ENCODE results near the gene SALL3. TPM values are rescaled to one million over a fixed set of nuclear protein-coding genes. Genes with fewer than 3 reads are reported as not detected.

Gene SALL3
- total and polyA plus RNA-seq, 2 of the 4 experiments (the other 2 are of a cell fraction), result not detected

DNA sequence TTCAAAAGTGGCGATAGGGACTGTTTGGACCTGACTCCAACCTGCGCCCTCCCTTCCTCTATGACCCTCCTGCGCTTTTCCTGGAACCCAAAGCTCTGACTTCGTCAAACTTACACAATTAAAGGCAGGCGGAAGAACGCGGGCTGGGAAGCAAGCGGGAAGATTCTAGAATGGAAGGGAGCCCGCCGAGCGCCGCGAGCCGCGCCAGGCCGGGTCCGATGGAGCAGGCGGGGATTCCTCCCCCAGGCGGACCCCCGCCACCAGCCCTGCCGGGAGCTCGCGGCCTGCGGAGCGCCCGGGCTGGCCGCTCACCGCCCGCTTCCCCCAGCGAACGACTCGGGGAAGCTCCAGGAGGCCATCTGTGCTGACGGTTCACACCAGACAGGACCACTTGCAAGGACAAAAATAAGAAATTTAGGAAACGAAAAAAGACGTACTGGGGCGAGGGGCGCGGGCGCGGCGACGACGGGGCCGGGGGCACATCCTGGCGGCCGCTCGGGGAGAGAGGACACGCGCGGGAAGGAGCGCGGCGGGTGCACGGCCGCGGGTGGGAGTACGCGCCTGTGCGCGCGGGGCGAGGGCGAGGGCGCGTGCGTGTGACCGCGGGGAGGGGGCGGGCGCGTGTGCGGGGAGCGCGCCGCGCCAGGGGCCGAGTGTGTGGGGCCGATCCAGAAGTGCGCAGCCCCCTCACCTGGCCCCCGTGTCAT lies 1.1 kb upstream of the SALL3 start (continued):
- no peak for TF ChIP-seq RCOR1 (IDR thresholded peaks at IDR 0.05; ENCODE audit: insufficient replicate concordance, low read length)
- no peak for TF ChIP-seq MXI1 (IDR thresholded peaks at IDR 0.05; ENCODE audit: borderline replicate concordance, low read depth, low read length)
- no peak for TF ChIP-seq POLR2A (IDR thresholded peaks at IDR 0.05; ENCODE audit: low read depth, low read length)
- TF ChIP-seq CHD1 (IDR thresholded peaks at IDR 0.05; ENCODE audit: low read depth, low read length), result no peak
- TF ChIP-seq RAD21 (IDR thresholded peaks at IDR 0.05; ENCODE audit: low read length), result no peak
- TF ChIP-seq SMC3 (IDR thresholded peaks at IDR 0.05; ENCODE audit: low read depth, low read length), result no peak

DNA sequence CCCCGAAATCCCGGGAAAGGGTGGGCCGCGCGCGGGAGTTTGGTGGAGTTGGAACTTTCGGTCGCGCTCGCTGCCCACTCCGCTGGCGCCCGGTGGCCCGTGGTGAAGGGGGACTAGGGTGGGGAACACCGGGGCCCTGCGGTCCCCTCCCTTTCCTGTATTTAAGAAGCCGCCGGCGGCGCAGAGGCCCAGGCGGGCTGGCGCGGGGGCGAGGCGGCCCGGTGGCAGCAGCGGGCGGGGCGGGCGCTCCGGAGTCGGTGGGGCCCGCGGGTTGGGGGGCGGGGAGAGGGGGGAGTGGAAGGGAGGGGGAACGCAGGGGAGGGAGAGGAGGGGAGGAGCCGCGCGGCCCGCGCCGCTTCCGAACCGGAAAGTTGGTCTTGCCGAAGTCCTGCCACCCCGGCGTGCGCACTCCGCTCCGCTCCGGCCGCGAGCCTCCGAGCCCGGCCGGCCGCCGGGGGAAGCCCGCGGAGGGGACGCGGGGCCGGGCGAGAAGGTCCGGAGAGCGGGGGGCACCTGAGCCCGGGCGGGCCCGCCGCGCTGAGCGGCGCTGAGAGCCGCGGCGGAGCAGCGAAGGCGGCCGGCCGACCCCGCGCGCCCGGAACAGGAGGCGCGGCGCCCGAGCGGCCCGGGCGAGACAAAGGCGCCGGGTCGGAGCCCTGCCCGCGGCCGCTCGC lies 425 bp upstream of the SALL3 start:
- H4K20me1 ChIP-seq (ENCODE audit: insufficient read depth, low read length), result no peaks in the 10 kb centered on the region
- DNase-seq (no peak), ATAC-seq (ENCODE audit: low read depth) (no peak)
- H3K27me3 ChIP-seq (ENCODE audit: control insufficient read depth, insufficient read depth, low read length), result peaks cover 50% of the 10 kb centered on the region
- H3K36me3 ChIP-seq (ENCODE audit: control insufficient read depth, insufficient read depth, low read length), result no peaks in the 10 kb centered on the region
- H3K4me2 ChIP-seq (ENCODE audit: low read depth, low read length), result no peak overlapping the region
- no peak overlapping the region for H4K8ac ChIP-seq (ENCODE audit: low read depth in 2 of 2, low read length in 2 of 2)
- no peaks in the 10 kb centered on the region for H3K79me1 ChIP-seq (ENCODE audit: low read depth in 1 of 2, low read length in 2 of 2)
- dilution Hi-C loops (cut with HindIII; ENCODE audit: low sequenced_read_pairs, unreplicated experiment) (no loop called here), intact Hi-C loops (cut with micrococcal nuclease) (no loop called here), in situ Hi-C loops (cut with MboI; ENCODE audit: low sequenced_read_pairs) (no loop called here)
- no peak overlapping the region for H3K23ac ChIP-seq (ENCODE audit: low read depth, low read length)
- ChIA-PET CTCF (no interaction called here), POLR2A (ENCODE audit: unreplicated experiment) (no interaction called here)
- H3K4ac ChIP-seq (ENCODE audit: low read depth, low read length), result no peak overlapping the region
- no peak overlapping the region for H2BK20ac ChIP-seq (ENCODE audit: low read depth, low read length)
- WGBS, 2 experiments (ENCODE audit: extremely low coverage in 2 of 2, insufficient read length in 1 of 2), result no CpG with 5 or more reads among the region's 98 CpGs
- H3K4me1 ChIP-seq (ENCODE audit: control insufficient read depth, insufficient read depth, low read length), result no peaks in the 10 kb centered on the region
- no peak overlapping the region for H3K56ac ChIP-seq (ENCODE audit: extremely low read depth, insufficient read depth, low read length)
- H3K14ac ChIP-seq (replicated peaks; ENCODE audit: low read depth, low read length), result no peak overlapping the region
- no peak overlapping the region for H3K18ac ChIP-seq (ENCODE audit: low read depth, low read length)
- peaks cover 6% of the 10 kb centered on the region; the same call in 1 of the 2 replicates for H3K9me3 ChIP-seq (ENCODE audit: control insufficient read depth, insufficient read depth, low read length)
- no TSS peak for BruUV-seq (replicated peaks)
- H3K9ac ChIP-seq (ENCODE audit: low read depth, low read length), result no peak overlapping the region
- H3K4me3 ChIP-seq (ENCODE audit: insufficient read depth, low read depth, low read length), result no peak overlapping the region
- no peak overlapping the region for H2AK9ac ChIP-seq (replicated peaks; ENCODE audit: low read depth, low read length, poor library complexity)
- H4K5ac ChIP-seq (ENCODE audit: low read depth, low read length), result no peak overlapping the region
- H3K27ac ChIP-seq (ENCODE audit: insufficient read depth, low read length), result no peak overlapping the region
- no peaks in the 10 kb centered on the region for H3K9me1 ChIP-seq (ENCODE audit: insufficient read depth, low read length)
- H2BK5ac ChIP-seq (ENCODE audit: low read depth, low read length, poor library complexity, severe bottlenecking), result no peak overlapping the region
- no peak overlapping the region for H2AFZ ChIP-seq (replicated peaks; ENCODE audit: low read length, poor library complexity)
- no peak overlapping the region for H2AK5ac ChIP-seq (ENCODE audit: low read depth, low read length)
- H2BK120ac ChIP-seq (ENCODE audit: low read depth, low read length), result no peak overlapping the region
- no peak for TF ChIP-seq MXI1 (IDR thresholded peaks at IDR 0.05; ENCODE audit: borderline replicate concordance, low read depth, low read length)
- no peak for TF ChIP-seq CEBPB (IDR thresholded peaks at IDR 0.05; ENCODE audit: low read depth, low read length)
- TF ChIP-seq, protein P1, sequence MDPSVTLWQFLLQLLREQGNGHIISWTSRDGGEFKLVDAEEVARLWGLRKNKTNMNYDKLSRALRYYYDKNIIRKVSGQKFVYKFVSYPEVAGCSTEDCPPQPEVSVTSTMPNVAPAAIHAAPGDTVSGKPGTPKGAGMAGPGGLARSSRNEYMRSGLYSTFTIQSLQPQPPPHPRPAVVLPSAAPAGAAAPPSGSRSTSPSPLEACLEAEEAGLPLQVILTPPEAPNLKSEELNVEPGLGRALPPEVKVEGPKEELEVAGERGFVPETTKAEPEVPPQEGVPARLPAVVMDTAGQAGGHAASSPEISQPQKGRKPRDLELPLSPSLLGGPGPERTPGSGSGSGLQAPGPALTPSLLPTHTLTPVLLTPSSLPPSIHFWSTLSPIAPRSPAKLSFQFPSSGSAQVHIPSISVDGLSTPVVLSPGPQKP (IDR thresholded peaks at IDR 0.05; ENCODE audit: borderline replicate concordance, low read depth, low read length), result no peak
- no peak for TF ChIP-seq BHLHE40 (IDR thresholded peaks at IDR 0.05; ENCODE audit: low read depth, low read length)
- no peak for TF ChIP-seq RCOR1 (IDR thresholded peaks at IDR 0.05; ENCODE audit: insufficient replicate concordance, low read length)
- no peak overlapping the region for H2BK15ac ChIP-seq (ENCODE audit: low read depth, low read length)
- H4K91ac ChIP-seq (ENCODE audit: insufficient read depth, low read depth, low read length), result no peak overlapping the region
